H1 (cell line): Measurements from ENCODE around the gene CACNA1G. TPM values are rescaled to one million over a fixed set of nuclear protein-coding genes. Genes with fewer than 3 reads are reported as not detected.

Experiments used
- CBX5 ChIP-seq: fragments of 300-800, 300-1000 bp; sonication (generic); IDR thresholded peaks from 2 replicates; pipeline ENCODE4 v1.7.1; 2016; ENCODE audit warnings: antibody characterized with exemption, low read length, low read depth
- EGR1 ChIP-seq: IDR thresholded peaks from 2 replicates; pipeline ENCODE4 v1.6.1; 2011; ENCODE audit warnings: low read depth, low read length, borderline replicate concordance
- FOSL1 ChIP-seq: IDR thresholded peaks from 2 replicates; pipeline ENCODE4 v1.6.1; 2011; ENCODE audit warnings: mild to moderate bottlenecking, low read depth, low read length, moderate library complexity; ENCODE audit not compliant: insufficient read depth
- SP4 ChIP-seq: IDR thresholded peaks from 2 replicates; pipeline ENCODE4 v1.6.1; 2012; ENCODE audit warnings: low read length, inconsistent platforms
- polyA plus RNA-seq, 7 experiments: library from polyadenylated mRNA; depleted of rRNA in 3 of 7; stranded (reverse) in 5 of 7; unstranded in 2 of 7; fragments of >200 nt in 5 of 7; fragments of 200-250 nt in 2 of 7; gene quantifications; 1 replicate in 5 of 7; 2 replicates in 1 of 7; 4 replicates in 1 of 7; pipeline versions ENCODE4 v1.2.1 to v1.2.3, GENCODE V29; 2011 to 2013; ENCODE audit warnings: missing spikeins in 2 of 7, mixed read lengths in 2 of 7
- total RNA-seq: library from RNA; stranded (reverse); fragmentation: NEBNext Ultra II Directional; extraction: Animal tissue kit (Norgen Biotek cat#: 25700); gene quantifications from 2 replicates; pipeline ENCODE4 v1.2.1, GENCODE V29; 2021
- TF ChIP-seq, protein P1 (sequence below): fragments of 300-600 bp; sonication (generic); IDR thresholded peaks from 2 replicates; pipeline ENCODE4 v1.7.1; 2012; ENCODE audit warnings: low read length, moderate library complexity, mild to moderate bottlenecking, inconsistent platforms; ENCODE audit not compliant: insufficient replicate concordance
- TF ChIP-seq, protein P2 (sequence below): IDR thresholded peaks from 2 replicates; pipeline ENCODE4 v1.6.1; 2012; ENCODE audit warnings: inconsistent platforms

CACNA1G gene
- total and polyA plus RNA-seq, 2 of the 8 experiments (the other 6 are each of a cell fraction or from before 2014, with no cell fraction given), result 2.9 to 4.9 TPM

DNA sequence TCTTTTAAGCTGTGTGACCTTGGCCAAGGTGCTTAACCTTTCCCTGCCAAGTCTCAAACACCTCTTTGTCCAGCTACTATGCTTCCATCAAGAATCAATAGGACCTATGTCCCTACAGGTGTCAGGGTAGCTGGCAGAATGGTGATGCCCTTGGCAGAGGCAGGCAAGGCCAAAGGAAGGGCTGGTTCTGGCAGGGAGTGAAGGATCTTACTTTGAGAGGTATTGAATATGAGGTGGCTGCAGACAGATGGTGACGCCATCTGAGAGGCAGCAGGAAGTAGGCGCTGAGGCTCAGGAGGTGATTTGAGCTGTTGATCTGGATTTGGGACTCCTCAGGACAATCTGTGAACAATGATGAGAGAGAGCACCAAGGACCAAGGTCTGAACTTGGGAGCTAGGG is 86.7 kb downstream of the CACNA1G start (continued):
- TF ChIP-seq, protein P1, sequence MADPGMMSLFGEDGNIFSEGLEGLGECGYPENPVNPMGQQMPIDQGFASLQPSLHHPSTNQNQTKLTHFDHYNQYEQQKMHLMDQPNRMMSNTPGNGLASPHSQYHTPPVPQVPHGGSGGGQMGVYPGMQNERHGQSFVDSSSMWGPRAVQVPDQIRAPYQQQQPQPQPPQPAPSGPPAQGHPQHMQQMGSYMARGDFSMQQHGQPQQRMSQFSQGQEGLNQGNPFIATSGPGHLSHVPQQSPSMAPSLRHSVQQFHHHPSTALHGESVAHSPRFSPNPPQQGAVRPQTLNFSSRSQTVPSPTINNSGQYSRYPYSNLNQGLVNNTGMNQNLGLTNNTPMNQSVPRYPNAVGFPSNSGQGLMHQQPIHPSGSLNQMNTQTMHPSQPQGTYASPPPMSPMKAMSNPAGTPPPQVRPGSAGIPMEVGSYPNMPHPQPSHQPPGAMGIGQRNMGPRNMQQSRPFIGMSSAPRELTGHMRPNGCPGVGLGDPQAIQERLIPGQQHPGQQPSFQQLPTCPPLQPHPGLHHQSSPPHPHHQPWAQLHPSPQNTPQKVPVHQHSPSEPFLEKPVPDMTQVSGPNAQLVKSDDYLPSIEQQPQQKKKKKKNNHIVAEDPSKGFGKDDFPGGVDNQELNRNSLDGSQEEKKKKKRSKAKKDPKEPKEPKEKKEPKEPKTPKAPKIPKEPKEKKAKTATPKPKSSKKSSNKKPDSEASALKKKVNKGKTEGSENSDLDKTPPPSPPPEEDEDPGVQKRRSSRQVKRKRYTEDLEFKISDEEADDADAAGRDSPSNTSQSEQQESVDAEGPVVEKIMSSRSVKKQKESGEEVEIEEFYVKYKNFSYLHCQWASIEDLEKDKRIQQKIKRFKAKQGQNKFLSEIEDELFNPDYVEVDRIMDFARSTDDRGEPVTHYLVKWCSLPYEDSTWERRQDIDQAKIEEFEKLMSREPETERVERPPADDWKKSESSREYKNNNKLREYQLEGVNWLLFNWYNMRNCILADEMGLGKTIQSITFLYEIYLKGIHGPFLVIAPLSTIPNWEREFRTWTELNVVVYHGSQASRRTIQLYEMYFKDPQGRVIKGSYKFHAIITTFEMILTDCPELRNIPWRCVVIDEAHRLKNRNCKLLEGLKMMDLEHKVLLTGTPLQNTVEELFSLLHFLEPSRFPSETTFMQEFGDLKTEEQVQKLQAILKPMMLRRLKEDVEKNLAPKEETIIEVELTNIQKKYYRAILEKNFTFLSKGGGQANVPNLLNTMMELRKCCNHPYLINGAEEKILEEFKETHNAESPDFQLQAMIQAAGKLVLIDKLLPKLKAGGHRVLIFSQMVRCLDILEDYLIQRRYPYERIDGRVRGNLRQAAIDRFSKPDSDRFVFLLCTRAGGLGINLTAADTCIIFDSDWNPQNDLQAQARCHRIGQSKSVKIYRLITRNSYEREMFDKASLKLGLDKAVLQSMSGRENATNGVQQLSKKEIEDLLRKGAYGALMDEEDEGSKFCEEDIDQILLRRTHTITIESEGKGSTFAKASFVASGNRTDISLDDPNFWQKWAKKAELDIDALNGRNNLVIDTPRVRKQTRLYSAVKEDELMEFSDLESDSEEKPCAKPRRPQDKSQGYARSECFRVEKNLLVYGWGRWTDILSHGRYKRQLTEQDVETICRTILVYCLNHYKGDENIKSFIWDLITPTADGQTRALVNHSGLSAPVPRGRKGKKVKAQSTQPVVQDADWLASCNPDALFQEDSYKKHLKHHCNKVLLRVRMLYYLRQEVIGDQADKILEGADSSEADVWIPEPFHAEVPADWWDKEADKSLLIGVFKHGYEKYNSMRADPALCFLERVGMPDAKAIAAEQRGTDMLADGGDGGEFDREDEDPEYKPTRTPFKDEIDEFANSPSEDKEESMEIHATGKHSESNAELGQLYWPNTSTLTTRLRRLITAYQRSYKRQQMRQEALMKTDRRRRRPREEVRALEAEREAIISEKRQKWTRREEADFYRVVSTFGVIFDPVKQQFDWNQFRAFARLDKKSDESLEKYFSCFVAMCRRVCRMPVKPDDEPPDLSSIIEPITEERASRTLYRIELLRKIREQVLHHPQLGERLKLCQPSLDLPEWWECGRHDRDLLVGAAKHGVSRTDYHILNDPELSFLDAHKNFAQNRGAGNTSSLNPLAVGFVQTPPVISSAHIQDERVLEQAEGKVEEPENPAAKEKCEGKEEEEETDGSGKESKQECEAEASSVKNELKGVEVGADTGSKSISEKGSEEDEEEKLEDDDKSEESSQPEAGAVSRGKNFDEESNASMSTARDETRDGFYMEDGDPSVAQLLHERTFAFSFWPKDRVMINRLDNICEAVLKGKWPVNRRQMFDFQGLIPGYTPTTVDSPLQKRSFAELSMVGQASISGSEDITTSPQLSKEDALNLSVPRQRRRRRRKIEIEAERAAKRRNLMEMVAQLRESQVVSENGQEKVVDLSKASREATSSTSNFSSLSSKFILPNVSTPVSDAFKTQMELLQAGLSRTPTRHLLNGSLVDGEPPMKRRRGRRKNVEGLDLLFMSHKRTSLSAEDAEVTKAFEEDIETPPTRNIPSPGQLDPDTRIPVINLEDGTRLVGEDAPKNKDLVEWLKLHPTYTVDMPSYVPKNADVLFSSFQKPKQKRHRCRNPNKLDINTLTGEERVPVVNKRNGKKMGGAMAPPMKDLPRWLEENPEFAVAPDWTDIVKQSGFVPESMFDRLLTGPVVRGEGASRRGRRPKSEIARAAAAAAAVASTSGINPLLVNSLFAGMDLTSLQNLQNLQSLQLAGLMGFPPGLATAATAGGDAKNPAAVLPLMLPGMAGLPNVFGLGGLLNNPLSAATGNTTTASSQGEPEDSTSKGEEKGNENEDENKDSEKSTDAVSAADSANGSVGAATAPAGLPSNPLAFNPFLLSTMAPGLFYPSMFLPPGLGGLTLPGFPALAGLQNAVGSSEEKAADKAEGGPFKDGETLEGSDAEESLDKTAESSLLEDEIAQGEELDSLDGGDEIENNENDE, result no peak
- TF ChIP-seq EGR1 (no peak), CBX5 (no peak), SP4 (no peak), FOSL1 (no peak)
- TF ChIP-seq, protein P2, sequence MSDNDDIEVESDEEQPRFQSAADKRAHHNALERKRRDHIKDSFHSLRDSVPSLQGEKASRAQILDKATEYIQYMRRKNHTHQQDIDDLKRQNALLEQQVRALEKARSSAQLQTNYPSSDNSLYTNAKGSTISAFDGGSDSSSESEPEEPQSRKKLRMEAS, result no peak
